LNCAP (cell line): ENCODE results near the gene IAPP.

Experiments
- TF ChIP-seq, protein P1 (sequence below): fragments of 450-650 bp; IDR thresholded peaks from 2 replicates; pipeline ENCODE4 v1.5.1; 2017; ENCODE audit warnings: mild to moderate bottlenecking

The IAPP gene

DNA sequence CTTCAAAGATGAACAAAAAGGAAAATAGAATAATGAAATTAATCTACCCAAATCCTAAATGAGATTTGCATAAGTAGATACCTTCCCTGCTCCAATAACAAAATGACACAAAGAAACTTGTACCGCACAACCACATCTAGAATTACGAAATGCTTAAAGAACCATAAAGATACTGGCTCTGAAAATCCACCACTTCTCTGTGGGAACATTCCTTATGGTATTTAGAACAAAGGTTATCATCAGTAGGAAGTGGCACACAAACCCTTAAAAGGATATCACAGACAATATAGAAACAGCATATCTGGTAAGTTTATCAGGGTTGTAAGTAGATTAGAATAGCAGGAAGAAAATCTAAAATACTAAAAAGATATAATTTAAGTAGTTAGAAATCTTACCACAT, 11.6 kb downstream of the IAPP start:
- TF ChIP-seq, protein P1, sequence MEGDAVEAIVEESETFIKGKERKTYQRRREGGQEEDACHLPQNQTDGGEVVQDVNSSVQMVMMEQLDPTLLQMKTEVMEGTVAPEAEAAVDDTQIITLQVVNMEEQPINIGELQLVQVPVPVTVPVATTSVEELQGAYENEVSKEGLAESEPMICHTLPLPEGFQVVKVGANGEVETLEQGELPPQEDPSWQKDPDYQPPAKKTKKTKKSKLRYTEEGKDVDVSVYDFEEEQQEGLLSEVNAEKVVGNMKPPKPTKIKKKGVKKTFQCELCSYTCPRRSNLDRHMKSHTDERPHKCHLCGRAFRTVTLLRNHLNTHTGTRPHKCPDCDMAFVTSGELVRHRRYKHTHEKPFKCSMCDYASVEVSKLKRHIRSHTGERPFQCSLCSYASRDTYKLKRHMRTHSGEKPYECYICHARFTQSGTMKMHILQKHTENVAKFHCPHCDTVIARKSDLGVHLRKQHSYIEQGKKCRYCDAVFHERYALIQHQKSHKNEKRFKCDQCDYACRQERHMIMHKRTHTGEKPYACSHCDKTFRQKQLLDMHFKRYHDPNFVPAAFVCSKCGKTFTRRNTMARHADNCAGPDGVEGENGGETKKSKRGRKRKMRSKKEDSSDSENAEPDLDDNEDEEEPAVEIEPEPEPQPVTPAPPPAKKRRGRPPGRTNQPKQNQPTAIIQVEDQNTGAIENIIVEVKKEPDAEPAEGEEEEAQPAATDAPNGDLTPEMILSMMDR: no peak

DNA sequence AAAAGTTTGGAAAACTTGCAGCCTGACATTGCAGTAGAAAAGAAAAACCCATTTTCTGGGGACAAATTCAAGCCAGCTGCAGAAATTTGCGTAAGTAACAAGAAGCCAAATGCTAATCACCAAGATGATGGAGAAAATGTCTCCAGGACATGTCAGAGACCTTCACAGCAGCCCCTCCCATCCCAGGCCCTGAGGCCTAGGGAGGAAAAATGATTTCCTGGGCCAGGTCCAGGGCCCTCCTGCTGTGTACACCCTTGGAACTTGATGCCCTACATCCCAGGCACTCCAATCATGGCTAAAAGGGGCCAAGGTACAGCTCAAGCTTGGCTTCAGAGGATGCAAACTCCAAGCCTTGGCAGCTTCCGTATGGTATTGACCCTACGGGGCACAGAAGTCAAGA, 14.5 kb downstream of the IAPP start:
- TF ChIP-seq, protein P1: no peak

DNA sequence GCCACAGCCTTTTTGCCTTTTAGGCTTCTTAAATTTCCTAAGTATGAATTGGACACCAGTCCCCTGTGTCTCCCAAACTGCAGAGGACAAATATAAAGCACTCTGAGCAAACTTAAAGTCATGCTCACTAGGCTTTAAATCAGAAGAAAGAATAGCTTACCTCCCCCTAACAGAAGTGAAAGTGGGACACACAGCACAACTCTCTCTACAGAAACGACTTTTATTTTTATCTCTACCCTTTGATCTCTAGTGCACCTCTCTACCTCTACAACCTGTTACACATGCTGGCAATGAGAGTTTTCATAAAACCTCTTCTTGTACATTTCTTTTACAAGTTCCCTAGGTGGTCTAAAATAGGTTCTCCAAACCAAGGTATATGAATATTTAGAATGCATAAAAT, 19.7 kb downstream of the IAPP start:
- TF ChIP-seq, protein P1: no peak

DNA sequence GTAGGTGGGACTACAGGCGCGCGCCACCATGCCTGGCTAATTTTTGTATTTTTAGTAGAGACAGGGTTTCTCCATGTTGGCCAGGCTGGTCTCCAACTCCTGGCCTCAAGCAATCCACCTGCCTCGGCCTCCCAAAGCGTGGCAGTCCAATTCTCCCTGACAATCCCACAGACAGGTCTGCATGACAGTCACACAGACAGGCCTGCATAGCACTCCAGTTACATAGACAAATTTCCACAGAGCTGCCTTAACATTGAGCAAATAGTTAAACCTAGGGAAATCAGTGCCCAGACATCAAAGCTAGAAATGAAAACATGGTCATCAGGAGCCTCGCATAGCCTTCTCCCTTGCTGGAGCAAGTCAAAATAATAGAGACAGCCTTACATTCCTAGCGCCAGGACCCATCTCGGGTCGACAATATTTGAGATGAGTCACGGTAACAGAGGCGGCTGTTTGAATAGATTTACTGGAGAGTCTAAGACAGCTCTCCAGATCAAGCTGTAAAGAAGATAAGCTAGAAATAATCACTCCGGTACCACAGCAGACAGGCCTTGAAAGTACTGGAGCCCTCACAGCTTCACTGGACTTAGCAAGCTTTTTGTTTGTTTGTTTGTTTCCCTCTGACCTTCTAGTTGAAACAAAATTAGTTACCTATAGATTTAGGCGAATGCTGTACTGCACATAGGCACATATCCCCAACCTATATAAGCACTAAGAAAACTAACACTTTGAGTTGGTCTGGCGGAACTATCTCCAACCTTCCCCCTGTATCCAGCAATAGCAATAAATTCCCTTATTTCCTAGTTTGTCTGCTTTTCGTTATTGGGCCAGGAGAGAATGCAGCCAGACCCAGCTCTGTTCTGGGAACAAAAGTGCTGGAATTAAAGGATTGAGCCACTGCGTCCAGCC, 40.9 kb downstream of the IAPP start:
- TF ChIP-seq, protein P1: no peak

DNA sequence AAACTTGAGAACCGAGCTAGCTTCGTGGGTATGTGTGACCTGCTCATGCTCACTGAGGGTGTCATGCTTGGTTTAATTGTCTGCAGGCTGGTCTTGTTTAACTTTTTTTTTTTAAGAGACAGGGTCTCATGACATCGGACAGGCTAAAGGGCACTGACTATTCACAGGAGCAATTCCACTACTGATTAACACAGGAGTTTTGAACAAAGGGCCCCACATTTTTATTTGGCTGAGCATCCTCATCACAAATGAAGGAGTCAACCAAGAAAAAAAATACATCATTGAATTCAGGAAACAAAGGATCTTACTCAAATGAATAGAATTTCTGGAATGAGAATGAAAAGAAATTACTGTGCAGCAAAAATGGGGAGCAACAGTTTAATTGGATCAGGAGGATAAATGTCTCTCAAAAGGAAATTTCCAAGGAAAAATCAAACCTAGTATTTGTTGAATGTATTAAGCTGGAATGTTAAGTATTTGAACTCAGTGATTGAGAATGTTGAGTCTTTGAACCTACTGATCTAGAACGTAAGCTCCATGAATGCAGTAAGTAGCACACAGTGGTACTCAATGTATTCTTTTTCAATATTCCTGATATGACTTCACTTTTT, 43.9 kb downstream of the IAPP start:
- TF ChIP-seq, protein P1: no peak

DNA sequence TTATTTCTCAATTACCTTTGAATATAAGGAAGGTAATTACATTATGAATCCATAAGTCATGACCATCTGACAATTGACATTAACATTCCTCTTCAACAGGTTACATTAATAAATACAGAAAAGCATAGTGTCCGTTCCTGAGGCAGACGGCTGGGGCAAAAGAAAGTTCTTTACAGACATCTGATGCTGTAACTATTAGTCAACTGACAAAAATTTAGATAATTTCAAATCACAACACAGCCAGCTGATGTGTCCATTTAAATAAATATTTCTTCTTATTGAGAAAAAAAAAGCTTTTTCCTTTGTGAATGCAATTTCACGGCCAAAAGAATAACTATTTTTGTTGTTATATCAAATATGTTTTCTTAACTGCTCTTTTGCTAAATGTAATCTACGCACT, 55.5 kb downstream of the IAPP start:
- TF ChIP-seq, protein P1: no peak
